ENCODE data around the gene SAMD1.

The SAMD1 gene

GRCh38 chr19:14072535-14073260 is 17.9 kb downstream of the SAMD1 start, which contains the start of gene MISP3:
TSS of gene MISP3 (plus strand) at chr19:14072786. CDS start at chr19:14073310, 524 bp downstream.
- TF ChIP-seq CTCF (IDR thresholded peaks at IDR 0.05): no peak

DNA sequence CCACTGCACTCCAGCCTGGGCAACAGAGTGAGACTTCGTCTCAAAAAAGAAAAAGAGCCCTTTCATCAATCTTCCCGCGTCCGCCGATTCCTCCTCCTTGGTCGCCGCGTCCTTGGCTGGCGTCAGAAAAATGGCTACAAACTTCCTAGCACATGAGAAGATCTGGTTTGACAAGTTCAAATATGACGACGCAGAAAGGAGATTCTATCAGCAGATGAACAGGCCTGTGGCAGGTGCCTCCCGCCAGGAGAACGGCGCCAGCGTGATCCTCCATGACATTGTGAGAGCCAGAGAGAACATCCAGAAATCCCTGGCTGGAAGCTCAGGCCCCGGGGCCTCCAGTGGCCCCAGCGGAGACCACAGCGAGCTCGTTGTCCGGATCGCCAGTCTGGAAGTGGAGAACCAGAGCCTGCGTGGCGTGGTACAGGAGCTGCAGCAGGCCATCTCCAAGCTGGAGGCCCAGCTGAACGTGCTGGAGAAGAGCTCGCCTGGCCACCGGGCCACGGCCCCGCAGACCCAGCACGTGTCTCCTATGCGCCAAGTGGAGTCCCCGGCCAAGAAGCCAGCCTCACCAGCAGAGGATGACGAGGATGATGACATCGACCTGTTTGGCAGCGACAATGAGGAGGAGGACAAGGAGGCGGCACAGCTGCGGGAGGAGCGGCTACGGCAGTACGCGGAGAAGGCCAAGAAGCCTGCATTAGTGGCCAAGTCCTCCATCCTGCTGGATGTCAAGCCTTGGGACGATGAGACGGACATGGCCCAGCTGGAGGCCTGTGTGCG is 20.1 kb downstream of the SAMD1 start:
- TF ChIP-seq CTCF (IDR thresholded peaks at IDR 0.05): no peak

- TF ChIP-seq CTCF (IDR thresholded peaks at IDR 0.05): no peak
Observed at GRCh38 chr19:14066134-14066533, 24.4 kb downstream of the SAMD1 start.

DNA sequence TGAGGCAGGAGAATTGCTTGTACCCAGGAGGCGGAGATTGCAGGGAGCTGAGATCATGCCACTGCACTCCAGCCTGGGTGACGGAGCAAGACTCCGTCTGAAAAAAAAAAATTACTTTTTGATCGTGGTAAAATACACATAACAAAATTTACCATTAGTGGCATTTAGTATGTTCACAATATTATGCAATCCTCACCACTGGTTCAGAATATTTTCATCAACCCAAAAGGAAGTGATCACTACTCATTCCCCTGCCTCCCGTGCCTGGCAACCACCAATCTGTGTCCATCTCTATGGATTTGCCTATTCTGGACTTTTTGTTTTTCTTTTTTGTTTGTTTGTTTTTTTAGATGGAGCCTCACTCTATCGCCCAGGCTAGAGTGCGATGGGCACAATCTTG is 27.4 kb downstream of the SAMD1 start:
- TF ChIP-seq CTCF (IDR thresholded peaks at IDR 0.05): no peak

DNA sequence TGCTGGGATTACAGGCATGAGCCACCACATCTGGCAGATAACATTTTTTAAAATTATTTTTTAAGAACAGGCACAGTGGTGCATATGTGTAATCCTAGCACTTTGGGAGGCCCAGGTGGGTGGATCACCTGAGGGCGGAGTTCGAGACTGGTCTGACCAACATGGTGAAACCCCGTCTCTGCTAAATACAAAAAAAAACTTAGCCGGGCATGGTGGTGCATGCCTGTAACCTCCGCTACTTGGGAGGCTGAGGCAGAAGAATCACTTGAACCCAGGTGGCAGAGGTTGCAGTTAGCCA is 28.0 kb downstream of the SAMD1 start:
- TF ChIP-seq CTCF (IDR thresholded peaks at IDR 0.05): no peak

GRCh38 chr19:14061751-14062557 is 28.6 kb downstream of the SAMD1 start, which contains the start of gene PALM3:
TSS of gene PALM3 (minus strand) at chr19:14062076. CDS start at chr19:14061980, 96 bp downstream.
- TF ChIP-seq CTCF (IDR thresholded peaks at IDR 0.05): no peak

GRCh38 chr19:14061081-14061749 is 29.3 kb downstream of the SAMD1 start:
- no peak for TF ChIP-seq CTCF (IDR thresholded peaks at IDR 0.05)
